Measurements from ENCODE around the gene CCDC187. TPM values are rescaled to one million over a fixed set of nuclear protein-coding genes. Genes with fewer than 3 reads are reported as not detected.

CCDC187 gene
- total and polyA plus RNA-seq, 4 donors, result 2.0 to 16.8 (median 6.8) TPM

DNA sequence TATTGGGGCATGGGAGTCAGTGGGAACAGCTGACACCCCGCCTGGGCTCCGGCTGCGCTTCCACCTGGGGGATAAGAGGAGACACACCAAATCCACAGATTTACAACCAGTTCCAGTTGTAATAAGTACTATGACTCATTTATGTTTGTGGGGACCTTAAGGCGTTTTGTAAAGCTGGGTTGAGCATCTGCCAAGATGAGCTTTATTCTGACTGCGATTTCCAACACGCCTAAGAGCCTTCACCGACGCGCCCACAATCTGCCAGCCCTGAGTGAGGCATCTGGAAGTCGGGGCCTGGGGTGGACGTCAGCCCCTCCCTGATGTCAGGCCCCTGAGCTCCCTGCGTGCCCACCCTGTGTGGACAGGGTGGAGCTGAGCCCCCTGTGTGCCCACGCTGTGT lies 84.6 kb downstream of the CCDC187 start:
- no peaks in the 10 kb centered on the region for H3K27me3 ChIP-seq (ENCODE audit: control insufficient read depth in 3 of 3, insufficient read depth in 3 of 3, low read length in 2 of 3)
- 92 to 96% methylated on average over 13 of the region's 13 CpGs for WGBS, 2 donors
- peaks cover 0 to under 1% (median 0%) of the 10 kb centered on the region in 4 donors for H3K9me3 ChIP-seq (ENCODE audit: control insufficient read depth in 4 of 4, insufficient read depth in 3 of 4, low read length in 3 of 4)
- DNase-seq (no peak), ATAC-seq (ENCODE audit: insufficient read depth, low FRiP score) (no peak)
- H3K4me3 ChIP-seq, result no peak overlapping the region
- TF ChIP-seq, protein P1, sequence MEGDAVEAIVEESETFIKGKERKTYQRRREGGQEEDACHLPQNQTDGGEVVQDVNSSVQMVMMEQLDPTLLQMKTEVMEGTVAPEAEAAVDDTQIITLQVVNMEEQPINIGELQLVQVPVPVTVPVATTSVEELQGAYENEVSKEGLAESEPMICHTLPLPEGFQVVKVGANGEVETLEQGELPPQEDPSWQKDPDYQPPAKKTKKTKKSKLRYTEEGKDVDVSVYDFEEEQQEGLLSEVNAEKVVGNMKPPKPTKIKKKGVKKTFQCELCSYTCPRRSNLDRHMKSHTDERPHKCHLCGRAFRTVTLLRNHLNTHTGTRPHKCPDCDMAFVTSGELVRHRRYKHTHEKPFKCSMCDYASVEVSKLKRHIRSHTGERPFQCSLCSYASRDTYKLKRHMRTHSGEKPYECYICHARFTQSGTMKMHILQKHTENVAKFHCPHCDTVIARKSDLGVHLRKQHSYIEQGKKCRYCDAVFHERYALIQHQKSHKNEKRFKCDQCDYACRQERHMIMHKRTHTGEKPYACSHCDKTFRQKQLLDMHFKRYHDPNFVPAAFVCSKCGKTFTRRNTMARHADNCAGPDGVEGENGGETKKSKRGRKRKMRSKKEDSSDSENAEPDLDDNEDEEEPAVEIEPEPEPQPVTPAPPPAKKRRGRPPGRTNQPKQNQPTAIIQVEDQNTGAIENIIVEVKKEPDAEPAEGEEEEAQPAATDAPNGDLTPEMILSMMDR (IDR thresholded peaks at IDR 0.05; ENCODE audit: control extremely low read depth, extremely low read depth), result no peak
- no peak overlapping the region for H3K27ac ChIP-seq (ENCODE audit: low read depth in 1 of 2, low read length in 1 of 2)
- no peak overlapping the region for H3K9ac ChIP-seq (ENCODE audit: insufficient read depth in 1 of 2, low read length in 2 of 2)
- H3K36me3 ChIP-seq (ENCODE audit: control insufficient read depth in 4 of 4, insufficient read depth in 4 of 4, low read length in 4 of 4), result peaks cover 5 to 51% (median 11%) of the 10 kb centered on the region in 4 donors
- no peaks in the 10 kb centered on the region for H3K4me1 ChIP-seq (ENCODE audit: control insufficient read depth in 5 of 5, insufficient read depth in 5 of 5, low read length in 5 of 5)

- ATAC-seq (ENCODE audit: insufficient read depth, low FRiP score), result no peak
Observed at GRCh38 chr9:136218673-136219072, 85.2 kb downstream of the CCDC187 start.

DNA sequence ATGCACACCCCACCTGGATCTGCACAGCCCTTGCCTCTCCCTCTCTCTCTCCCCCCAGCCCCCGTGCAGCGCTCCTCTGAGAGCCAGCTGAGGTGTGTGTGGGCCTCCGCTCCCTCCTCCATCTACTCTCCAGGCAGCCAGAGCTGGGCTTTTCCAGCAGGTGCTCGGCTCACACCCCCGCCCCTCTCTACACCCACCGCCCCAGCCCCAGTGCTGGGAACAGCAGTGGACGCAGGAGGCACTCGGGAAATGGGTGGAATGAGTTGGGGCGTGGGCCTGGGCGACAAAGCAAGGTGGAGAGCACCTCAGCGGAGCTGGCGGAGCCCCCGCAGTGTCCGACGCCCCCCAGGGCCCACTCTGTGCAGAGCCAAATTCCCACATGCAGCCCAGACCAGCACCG lies 85.6 kb downstream of the CCDC187 start:
- DNase-seq, result no peak
- H3K27ac ChIP-seq (ENCODE audit: low read depth in 1 of 2, low read length in 1 of 2), result no peak overlapping the region
- no peak for ATAC-seq (ENCODE audit: insufficient read depth, low FRiP score)
- H3K4me1 ChIP-seq (ENCODE audit: control insufficient read depth in 5 of 5, insufficient read depth in 5 of 5, low read length in 5 of 5), result no peaks in the 10 kb centered on the region
- no peak overlapping the region for H3K9ac ChIP-seq (ENCODE audit: insufficient read depth in 1 of 2, low read length in 2 of 2)
- peaks cover 0 to 5% (median 0%) of the 10 kb centered on the region in 4 donors for H3K9me3 ChIP-seq (ENCODE audit: control insufficient read depth in 4 of 4, insufficient read depth in 3 of 4, low read length in 3 of 4)
- no peak overlapping the region for H3K4me3 ChIP-seq
- no peaks in the 10 kb centered on the region for H3K27me3 ChIP-seq (ENCODE audit: control insufficient read depth in 3 of 3, insufficient read depth in 3 of 3, low read length in 2 of 3)
- TF ChIP-seq, protein P1 (IDR thresholded peaks at IDR 0.05; ENCODE audit: control extremely low read depth, extremely low read depth), result no peak
- whole genome bisulfite sequencing, 2 donors, result 93 to 96% methylated on average over 15 to 16 of the region's 16 CpGs
- H3K36me3 ChIP-seq (ENCODE audit: control insufficient read depth in 4 of 4, insufficient read depth in 4 of 4, low read length in 4 of 4), result peaks cover 9 to 45% (median 14%) of the 10 kb centered on the region in 4 donors

More at GRCh38 chr9:136218673-136219072, 85.2 kb downstream of the CCDC187 start:
- Histone ChIP-seq H3K36me3 (ENCODE audit: control insufficient read depth in 4 of 4, insufficient read depth in 4 of 4, low read length in 4 of 4) (peaks cover 11 to 47% (median 13%) of the 10 kb centered on the region in 4 donors), H3K4me1 (ENCODE audit: control insufficient read depth in 5 of 5, insufficient read depth in 5 of 5, low read length in 5 of 5) (no peaks in the 10 kb centered on the region), H3K9me3 (ENCODE audit: control insufficient read depth in 4 of 4, insufficient read depth in 3 of 4, low read length in 3 of 4) (peaks cover 0 to 4% (median 0%) of the 10 kb centered on the region in 4 donors), H3K9ac (ENCODE audit: insufficient read depth in 1 of 2, low read length in 2 of 2) (no peak overlapping the region), H3K27me3 (ENCODE audit: control insufficient read depth in 3 of 3, insufficient read depth in 3 of 3, low read length in 2 of 3) (no peaks in the 10 kb centered on the region), H3K27ac (ENCODE audit: low read depth in 1 of 2, low read length in 1 of 2) (no peak overlapping the region), H3K4me3 (no peak overlapping the region)
- WGBS, 2 donors, result 93 to 94% methylated on average over 15 of the region's 15 CpGs
- TF ChIP-seq, protein P1 (IDR thresholded peaks at IDR 0.05; ENCODE audit: control extremely low read depth, extremely low read depth), result no peak
- no peak for DNase-seq
